Measurements from ENCODE around the gene STK24.

The STK24 gene

DNA sequence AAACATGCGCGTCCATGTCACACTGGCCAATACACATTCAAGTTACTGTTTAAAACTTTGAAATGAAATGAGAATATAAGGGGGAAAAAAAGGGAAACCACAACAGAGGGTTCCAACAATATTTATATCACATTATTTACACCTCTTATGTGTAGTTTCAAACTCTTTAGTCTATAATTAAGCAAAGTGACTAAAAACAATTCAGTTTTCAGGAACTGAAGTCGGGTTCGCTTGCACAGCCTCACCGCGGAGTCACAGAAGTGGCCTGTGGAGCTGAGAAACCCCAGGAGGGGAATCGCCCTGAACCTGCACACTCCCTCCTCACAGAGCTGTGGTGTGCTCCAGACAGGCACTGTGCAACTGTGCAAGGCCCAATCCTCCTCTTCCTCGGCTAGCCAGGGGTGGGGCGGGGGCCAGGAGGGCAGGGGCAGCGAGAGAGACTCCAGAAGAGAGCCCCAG lies 75.9 kb downstream of the STK24 start:
- H3K27me3 ChIP-seq (ENCODE audit: insufficient read depth, low read length, poor library complexity, severe bottlenecking) = no peaks in the 10 kb centered on the region
- H3K4me1 ChIP-seq (ENCODE audit: insufficient read depth, low read length, poor library complexity, severe bottlenecking) = peaks cover 42% of the 10 kb centered on the region
- TF ChIP-seq EZH2phosphoT487 (IDR thresholded peaks at IDR 0.05; ENCODE audit: borderline replicate concordance) = no peak
- TF ChIP-seq, protein P1, sequence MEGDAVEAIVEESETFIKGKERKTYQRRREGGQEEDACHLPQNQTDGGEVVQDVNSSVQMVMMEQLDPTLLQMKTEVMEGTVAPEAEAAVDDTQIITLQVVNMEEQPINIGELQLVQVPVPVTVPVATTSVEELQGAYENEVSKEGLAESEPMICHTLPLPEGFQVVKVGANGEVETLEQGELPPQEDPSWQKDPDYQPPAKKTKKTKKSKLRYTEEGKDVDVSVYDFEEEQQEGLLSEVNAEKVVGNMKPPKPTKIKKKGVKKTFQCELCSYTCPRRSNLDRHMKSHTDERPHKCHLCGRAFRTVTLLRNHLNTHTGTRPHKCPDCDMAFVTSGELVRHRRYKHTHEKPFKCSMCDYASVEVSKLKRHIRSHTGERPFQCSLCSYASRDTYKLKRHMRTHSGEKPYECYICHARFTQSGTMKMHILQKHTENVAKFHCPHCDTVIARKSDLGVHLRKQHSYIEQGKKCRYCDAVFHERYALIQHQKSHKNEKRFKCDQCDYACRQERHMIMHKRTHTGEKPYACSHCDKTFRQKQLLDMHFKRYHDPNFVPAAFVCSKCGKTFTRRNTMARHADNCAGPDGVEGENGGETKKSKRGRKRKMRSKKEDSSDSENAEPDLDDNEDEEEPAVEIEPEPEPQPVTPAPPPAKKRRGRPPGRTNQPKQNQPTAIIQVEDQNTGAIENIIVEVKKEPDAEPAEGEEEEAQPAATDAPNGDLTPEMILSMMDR (conservative IDR thresholded peaks at IDR 0.05; ENCODE audit: low read length) = no peak
- no peak overlapping the region for H3K9ac ChIP-seq (ENCODE audit: low read depth, low read length, poor library complexity, severe bottlenecking)
- H3F3A ChIP-seq (ENCODE audit: low read depth) = no peaks in the 10 kb centered on the region
- H3K4me3 ChIP-seq (ENCODE audit: low read length, poor library complexity, severe bottlenecking) = no peak overlapping the region
- H3K79me2 ChIP-seq (ENCODE audit: insufficient read depth, low read length) = peaks cover 99% of the 10 kb centered on the region
- H3K4me2 ChIP-seq (ENCODE audit: low read depth, low read length, poor library complexity, severe bottlenecking) = no peak overlapping the region
- no peak overlapping the region for H2AFZ ChIP-seq (ENCODE audit: low read length)
- H3K9me3 ChIP-seq (ENCODE audit: insufficient read depth, low read depth, low read length) = no peaks in the 10 kb centered on the region
- H3K9me2 ChIP-seq (replicated peaks; ENCODE audit: low read depth, low read length) = no peaks in the 10 kb centered on the region
- peaks cover 50% of the 10 kb centered on the region for H4K20me1 ChIP-seq (ENCODE audit: insufficient read depth, low read length, poor library complexity, severe bottlenecking)
- H3K36me3 ChIP-seq (ENCODE audit: insufficient read depth, low read length) = peaks cover 19% of the 10 kb centered on the region; the same call in 1 of the 2 replicates

DNA sequence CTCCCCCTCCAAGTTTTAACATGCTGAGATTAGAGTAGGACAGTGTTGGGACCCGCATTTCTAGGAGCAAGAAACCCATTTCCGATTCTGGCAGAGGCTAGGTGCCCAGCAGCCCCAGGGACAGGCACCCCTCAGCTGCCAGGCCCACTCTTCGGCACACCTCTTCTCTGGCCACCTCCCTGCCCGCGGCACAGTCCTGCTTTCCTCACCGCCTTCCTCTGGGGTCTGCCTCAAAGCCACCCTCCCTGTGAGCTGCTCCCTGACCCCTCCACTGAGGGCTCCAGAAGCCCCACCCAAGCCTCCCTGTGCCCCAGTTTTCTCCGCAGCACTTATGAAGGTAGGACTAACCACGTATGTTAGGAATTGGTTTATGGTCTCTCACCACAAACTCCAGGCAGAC lies 79.9 kb downstream of the STK24 start:
- Histone ChIP-seq H3K4me3 (ENCODE audit: low read length, poor library complexity, severe bottlenecking) (no peak overlapping the region), H4K20me1 (ENCODE audit: insufficient read depth, low read length, poor library complexity, severe bottlenecking) (peaks cover 33% of the 10 kb centered on the region), H3K4me2 (ENCODE audit: low read depth, low read length, poor library complexity, severe bottlenecking) (peak overlapping the region; percentile 11), H3K79me2 (ENCODE audit: insufficient read depth, low read length) (peaks cover 94% of the 10 kb centered on the region), H3K4me1 (ENCODE audit: insufficient read depth, low read length, poor library complexity, severe bottlenecking) (peaks cover 34% of the 10 kb centered on the region), H3K9me3 (ENCODE audit: insufficient read depth, low read depth, low read length) (no peaks in the 10 kb centered on the region), H3K9me2 (replicated peaks; ENCODE audit: low read depth, low read length) (no peaks in the 10 kb centered on the region), H3K36me3 (ENCODE audit: insufficient read depth, low read length) (peaks cover 13% of the 10 kb centered on the region; the same call in 1 of the 2 replicates), H2AFZ (ENCODE audit: low read length) (no peak overlapping the region), H3F3A (ENCODE audit: low read depth) (no peaks in the 10 kb centered on the region), H3K27me3 (ENCODE audit: insufficient read depth, low read length, poor library complexity, severe bottlenecking) (no peaks in the 10 kb centered on the region), H3K9ac (ENCODE audit: low read depth, low read length, poor library complexity, severe bottlenecking) (no peak overlapping the region)
- TF ChIP-seq, protein P1 (conservative IDR thresholded peaks at IDR 0.05; ENCODE audit: low read length) = no peak
- no peak for TF ChIP-seq EZH2phosphoT487 (IDR thresholded peaks at IDR 0.05; ENCODE audit: borderline replicate concordance)

DNA sequence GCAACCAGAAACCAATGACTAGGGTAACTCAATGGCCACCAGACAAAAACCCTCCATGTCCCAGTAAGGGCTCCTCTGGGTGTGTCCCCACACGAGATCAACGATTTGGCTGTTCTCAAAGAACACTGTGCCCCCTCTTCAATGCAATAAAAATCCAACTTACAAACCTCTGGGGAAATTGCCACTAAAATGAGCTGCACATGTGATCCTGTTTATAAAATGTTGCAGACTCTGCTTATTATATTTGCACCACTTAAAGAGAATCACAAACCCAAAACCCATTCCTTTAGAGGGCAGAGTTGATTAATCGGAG lies 80.5 kb downstream of the STK24 start:
- no peak for TF ChIP-seq EZH2phosphoT487 (IDR thresholded peaks at IDR 0.05; ENCODE audit: borderline replicate concordance)
- TF ChIP-seq, protein P1 (conservative IDR thresholded peaks at IDR 0.05; ENCODE audit: low read length) = no peak
- no peaks in the 10 kb centered on the region for H3K9me2 ChIP-seq (replicated peaks; ENCODE audit: low read depth, low read length)
- H3K79me2 ChIP-seq (ENCODE audit: insufficient read depth, low read length) = peaks cover 93% of the 10 kb centered on the region
- no peak overlapping the region for H3K4me3 ChIP-seq (ENCODE audit: low read length, poor library complexity, severe bottlenecking)
- H3K9ac ChIP-seq (ENCODE audit: low read depth, low read length, poor library complexity, severe bottlenecking) = no peak overlapping the region
- H3K4me1 ChIP-seq (ENCODE audit: insufficient read depth, low read length, poor library complexity, severe bottlenecking) = peaks cover 39% of the 10 kb centered on the region
- H3K27me3 ChIP-seq (ENCODE audit: insufficient read depth, low read length, poor library complexity, severe bottlenecking) = no peaks in the 10 kb centered on the region
- no peak overlapping the region for H3K4me2 ChIP-seq (ENCODE audit: low read depth, low read length, poor library complexity, severe bottlenecking)
- H2AFZ ChIP-seq (ENCODE audit: low read length) = no peak overlapping the region
- no peaks in the 10 kb centered on the region for H3F3A ChIP-seq (ENCODE audit: low read depth)
- H3K36me3 ChIP-seq (ENCODE audit: insufficient read depth, low read length) = peaks cover 13% of the 10 kb centered on the region; the same call in 1 of the 2 replicates
- no peaks in the 10 kb centered on the region for H3K9me3 ChIP-seq (ENCODE audit: insufficient read depth, low read depth, low read length)
- H4K20me1 ChIP-seq (ENCODE audit: insufficient read depth, low read length, poor library complexity, severe bottlenecking) = peaks cover 30% of the 10 kb centered on the region

All from Loucy (cell line).